OCI-LY1 (cell line): Measurements from ENCODE around the gene ZNF846.
"Not testable (repeated sequence)": the region's sequence is repeated elsewhere in the genome, so short reads cannot be mapped to it uniquely, and the experiment has no call there.

Experiments used
- H2AFZ ChIP-seq: fragments of 200-600 bp; sonication (generic), shearing (Covaris generic); 2 replicates; pipeline ENCODE4 v1.6.0; 2014; ENCODE audit warnings: antibody characterized with exemption, mild to moderate bottlenecking, low read length
- H3F3A ChIP-seq: fragments of 200-600 bp; sonication (generic), shearing (Covaris generic); 2 replicates; pipeline ENCODE4 v1.6.0; 2014; ENCODE audit warnings: mild to moderate bottlenecking, antibody characterized with exemption, low read length, moderate library complexity; ENCODE audit not compliant: insufficient read depth
- H3K27ac ChIP-seq: fragments of 200-600 bp; sonication (generic); 2 replicates; pipeline ENCODE4 v1.5.1; 2014; ENCODE audit warnings: low read length, mixed run types, mild to moderate bottlenecking, low read depth; ENCODE audit not compliant: poor library complexity, severe bottlenecking
- H3K27me3 ChIP-seq: fragments of 200-600 bp; sonication (generic); 2 replicates; pipeline ENCODE4 v1.6.0; 2014; ENCODE audit warnings: antibody characterized with exemption, mild to moderate bottlenecking, low read length, moderate library complexity; ENCODE audit not compliant: insufficient read depth
- H3K36me3 ChIP-seq: fragments of 200-600 bp; sonication (generic); 2 replicates; pipeline ENCODE4 v1.6.1; 2014; ENCODE audit warnings: mild to moderate bottlenecking, antibody characterized with exemption, low read length, moderate library complexity, mixed read lengths; ENCODE audit not compliant: insufficient read depth
- H3K4me1 ChIP-seq: fragments of 200-600 bp; sonication (generic); 2 replicates; pipeline ENCODE4 v1.5.1; 2014; ENCODE audit warnings: mild to moderate bottlenecking, low read length, moderate library complexity; ENCODE audit not compliant: insufficient read depth, severe bottlenecking
- H3K4me2 ChIP-seq: fragments of 200-600 bp; sonication (generic), shearing (Covaris generic); 2 replicates; pipeline ENCODE4 v1.6.1; 2014; ENCODE audit warnings: low read length
- H3K4me3 ChIP-seq: fragments of 200-600 bp; sonication (generic); 2 replicates; pipeline ENCODE4 v1.5.1; 2014; ENCODE audit warnings: low read length, low read depth, mild to moderate bottlenecking, mixed read lengths; ENCODE audit not compliant: poor library complexity, severe bottlenecking
- H3K79me2 ChIP-seq: fragments of 200-600 bp; shearing (Covaris generic); 2 replicates; pipeline ENCODE4 v1.6.1; 2016; ENCODE audit warnings: mixed run types, low read length, mixed read lengths; ENCODE audit not compliant: insufficient read depth
- H3K9ac ChIP-seq: fragments of 200-600 bp; sonication (generic), shearing (Covaris generic); 2 replicates; pipeline ENCODE4 v1.6.1; 2014; ENCODE audit warnings: mild to moderate bottlenecking, low read length, mixed read lengths
- H3K9me2 ChIP-seq: fragments of 200-600 bp; sonication (generic), shearing (Covaris generic); 2 replicates; pipeline ENCODE4 v1.6.1; 2014; ENCODE audit warnings: low read depth, mild to moderate bottlenecking, low read length, mixed read lengths
- H3K9me3 ChIP-seq: fragments of 200-600 bp; shearing (Covaris generic); 2 replicates; pipeline ENCODE4 v1.6.1; 2014; ENCODE audit warnings: low read length, mixed read lengths
- H4K20me1 ChIP-seq: fragments of 200-600 bp; sonication (generic), shearing (Covaris generic); 2 replicates; pipeline ENCODE4 v1.6.0; 2016; ENCODE audit warnings: mild to moderate bottlenecking, low read length; ENCODE audit not compliant: insufficient read depth
- CTCF ChIP-seq: fragments of 200-600 bp; sonication (generic), shearing (Covaris generic); IDR thresholded peaks from 2 replicates; pipeline ENCODE4 v1.5.1; 2017; ENCODE audit warnings: mild to moderate bottlenecking, antibody characterized with exemption, low read length, moderate library complexity, mixed read lengths
- EZH2 ChIP-seq: fragments of 200-600 bp; sonication (generic), shearing (Covaris generic); IDR thresholded peaks from 2 replicates; pipeline ENCODE4 v1.8.0; 2017; ENCODE audit warnings: borderline replicate concordance, mixed run types, mild to moderate bottlenecking, antibody characterized with exemption, low read length, moderate library complexity, mixed read lengths

Gene ZNF846

GRCh38 chr19:9789066-9789465 lies 20.5 kb upstream of the ZNF846 start:
- Histone ChIP-seq H3K9ac (no peak overlapping the region), H3K27ac (no peak overlapping the region), H3K36me3 (0 out of 2 replicates have a peak, but pooled peaks cover 5% of the 10 kb centered on the region), H3K27me3 (no peaks in the 10 kb centered on the region), H3K4me1 (peaks cover 29% of the 10 kb centered on the region), H3K4me2 (no peak overlapping the region), H3K9me3 (no peaks in the 10 kb centered on the region), H3F3A (no peaks in the 10 kb centered on the region; the same call in 1 of the 2 replicates), H4K20me1 (no peaks in the 10 kb centered on the region), H3K4me3 (no peak overlapping the region), H2AFZ (no peak overlapping the region), H3K79me2 (no peaks in the 10 kb centered on the region), H3K9me2 (no peaks in the 10 kb centered on the region)
- no peak for TF ChIP-seq CTCF
- TF ChIP-seq EZH2: no peak

GRCh38 chr19:9788604-9789003 lies 20.1 kb upstream of the ZNF846 start:
- H3K79me2 ChIP-seq, H4K20me1 ChIP-seq, H3K27me3 ChIP-seq, H3K9ac ChIP-seq, H3K4me2 ChIP-seq, H3K9me3 ChIP-seq, H2AFZ ChIP-seq, H3F3A ChIP-seq, H3K27ac ChIP-seq, H3K9me2 ChIP-seq, H3K4me3 ChIP-seq, H3K36me3 ChIP-seq: not testable (repeated sequence)
- H3K4me1 ChIP-seq: peaks cover 32% of the 10 kb centered on the region

GRCh38 chr19:9786819-9787218 lies 18.3 kb upstream of the ZNF846 start:
- Histone ChIP-seq H2AFZ (no peak overlapping the region), H3K4me2 (peak overlapping the region; percentile 85; the same call in 1 of the 2 replicates), H3K4me3 (no peak overlapping the region), H3K79me2 (no peaks in the 10 kb centered on the region), H3K36me3 (no peaks in the 10 kb centered on the region), H3K9me3 (no peaks in the 10 kb centered on the region), H4K20me1 (no peaks in the 10 kb centered on the region), H3K4me1 (peaks cover 24% of the 10 kb centered on the region), H3K9me2 (no peaks in the 10 kb centered on the region), H3K27ac (peak overlapping the region; percentile 90), H3F3A (no peaks in the 10 kb centered on the region), H3K9ac (peak overlapping the region; percentile 31; the same call in 1 of the 2 replicates), H3K27me3 (no peaks in the 10 kb centered on the region)
- TF ChIP-seq EZH2 (no peak), CTCF (no peak)

GRCh38 chr19:9786342-9786741 lies 17.8 kb upstream of the ZNF846 start:
- Histone ChIP-seq H2AFZ (no peak overlapping the region), H3K9me2 (no peaks in the 10 kb centered on the region), H3K4me3 (peak overlapping the region; percentile 81), H4K20me1 (no peaks in the 10 kb centered on the region), H3K79me2 (no peaks in the 10 kb centered on the region), H3K9me3 (no peaks in the 10 kb centered on the region), H3K4me1 (peaks cover 23% of the 10 kb centered on the region), H3K27ac (peak overlapping the region; percentile 90), H3F3A (no peaks in the 10 kb centered on the region), H3K27me3 (no peaks in the 10 kb centered on the region), H3K9ac (peak overlapping the region; percentile 31; the same call in 1 of the 2 replicates), H3K36me3 (no peaks in the 10 kb centered on the region), H3K4me2 (peak overlapping the region; percentile 85)
- no peak for TF ChIP-seq CTCF
- TF ChIP-seq EZH2: no peak
